Activated T-helper 1 cell treated with anti-CD3 and anti-CD28 coated beads, Interleukin-2, amount 50 U/mL, for 16 hours (primary cell): ENCODE results near the gene MYRF.

Experiments used
- DNase-seq, 2 donors: peaks; one replicate each; pipeline ENCODE4 v3.0.0-alpha.2; 2020; ENCODE audit warnings: low read depth in 1 of 2, low spot score in 1 of 2

The MYRF gene

DNA sequence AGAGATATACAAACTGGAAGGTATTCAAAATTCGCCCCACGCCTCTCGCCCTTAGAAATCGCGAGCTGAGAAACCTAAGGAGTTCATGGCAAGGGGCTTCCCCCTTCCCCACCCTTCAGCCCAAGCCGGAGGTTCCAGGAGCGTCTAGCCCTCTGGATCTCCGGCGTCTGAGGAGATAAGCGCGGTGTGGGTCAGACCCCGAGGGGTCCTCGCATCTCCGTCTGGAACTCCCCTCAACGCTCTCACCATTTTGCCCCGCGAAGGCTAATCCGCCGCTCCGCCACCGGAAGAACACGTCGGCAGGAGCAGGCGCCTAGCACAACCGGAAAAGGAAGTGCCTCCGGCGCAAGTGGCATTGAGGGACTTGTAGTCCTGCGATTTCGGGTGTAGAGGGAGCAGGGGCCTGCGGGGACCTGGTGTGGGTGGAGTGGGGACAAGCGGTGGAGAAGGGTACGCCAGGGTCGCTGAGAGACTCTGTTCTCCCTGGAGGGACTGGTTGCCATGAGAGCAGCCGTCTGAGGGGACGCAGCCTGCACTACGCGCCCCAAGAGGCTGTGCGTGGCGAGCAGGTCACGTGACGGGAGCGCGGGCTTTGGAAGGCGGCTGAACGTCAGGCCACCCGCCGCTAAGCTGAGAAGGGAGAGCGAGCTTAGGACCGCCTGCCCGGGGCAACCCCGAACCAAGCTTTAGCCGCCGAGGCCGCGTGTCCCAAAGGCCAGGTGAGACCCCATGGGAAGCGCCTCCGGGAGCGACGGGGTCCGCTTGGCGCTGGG lies 40.1 kb downstream of the MYRF start, which contains the start of the genes FEN1 and TMEM258:
Gene FEN1 (plus strand): TSS at position 602 of the 773 bp plus-strand sequence. CDS start 2,451 bp downstream, outside the sequence.
Gene TMEM258 (minus strand): TSS at position 290 of the 773 bp plus-strand sequence. CDS start 41 bp downstream, at position 249.
- peak; percentile 65 to 78 for DNase-seq

DNA sequence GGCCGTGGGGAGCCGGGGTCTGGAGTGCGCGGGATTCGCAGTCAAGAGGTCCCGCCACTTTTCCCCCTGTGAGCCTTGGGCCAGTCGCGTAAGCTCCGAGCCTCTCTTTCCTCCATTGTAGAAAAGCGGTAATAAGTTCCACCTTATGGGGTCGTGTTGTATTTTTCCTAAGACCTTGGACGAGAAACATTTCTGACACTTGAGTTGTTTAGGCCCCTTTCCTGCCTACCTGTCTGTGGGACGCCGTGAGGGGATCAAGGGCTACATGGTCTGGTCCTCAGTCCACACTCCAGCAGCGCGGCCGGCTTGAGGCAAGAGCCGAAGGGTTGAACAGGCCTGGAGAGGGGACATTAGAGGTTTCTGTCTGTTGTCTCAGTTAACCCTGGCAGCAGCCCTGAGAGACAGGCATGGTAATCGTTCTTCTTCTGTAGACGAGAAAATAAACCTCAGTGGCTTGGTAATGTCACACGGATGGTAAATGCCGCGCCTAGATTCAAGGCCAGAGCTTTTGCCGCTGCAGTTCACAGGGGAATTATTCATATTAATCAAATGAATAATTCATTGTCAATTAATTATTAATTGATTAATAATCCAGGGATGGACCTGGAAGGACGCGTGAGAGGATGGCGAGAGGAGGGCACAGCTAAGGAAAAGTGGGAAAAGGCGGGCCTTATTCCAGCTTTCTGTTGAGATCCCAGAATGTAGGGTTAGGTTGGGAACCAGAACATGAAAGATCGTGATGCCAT lies 40.8 kb downstream of the MYRF start:
- no peak for DNase-seq

DNA sequence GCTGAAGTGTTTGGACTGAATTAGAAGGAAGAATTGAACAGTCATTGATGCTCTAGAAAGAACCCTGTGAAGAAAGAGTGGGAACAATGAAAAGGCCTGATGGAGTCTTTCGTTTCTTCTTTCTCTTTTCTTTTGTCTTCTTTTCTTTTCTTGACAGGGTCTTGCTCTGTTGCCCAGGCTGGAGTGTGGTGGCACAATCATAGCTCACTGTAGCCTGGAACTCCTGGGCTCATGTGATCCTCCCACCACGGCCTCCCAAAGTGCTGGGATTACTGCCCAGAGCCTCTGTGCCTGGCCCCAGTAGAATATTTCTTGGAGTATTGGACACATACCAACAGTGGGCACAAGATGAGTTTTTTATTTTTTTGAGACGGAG lies 41.4 kb downstream of the MYRF start:
- DNase-seq: no peak

DNA sequence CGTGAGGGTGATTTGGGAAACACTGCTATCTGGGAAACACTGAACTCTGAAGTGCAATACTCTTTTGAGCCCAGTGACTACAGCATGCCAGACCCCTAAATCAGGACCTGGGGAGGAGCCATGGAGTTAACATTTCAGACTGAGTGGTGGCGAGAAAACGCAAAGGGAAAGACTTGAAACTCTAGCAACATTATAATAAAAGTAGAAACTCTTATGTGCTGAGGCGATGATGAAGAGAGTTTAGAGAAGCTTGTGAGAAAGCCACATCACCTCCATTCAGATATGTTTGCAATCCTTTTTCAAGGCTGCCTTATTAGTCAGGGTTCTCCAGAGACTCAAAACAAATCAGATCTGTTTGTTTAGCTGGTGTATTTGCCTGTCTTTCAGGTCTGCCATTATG lies 42.1 kb downstream of the MYRF start:
- no peak for DNase-seq

DNA sequence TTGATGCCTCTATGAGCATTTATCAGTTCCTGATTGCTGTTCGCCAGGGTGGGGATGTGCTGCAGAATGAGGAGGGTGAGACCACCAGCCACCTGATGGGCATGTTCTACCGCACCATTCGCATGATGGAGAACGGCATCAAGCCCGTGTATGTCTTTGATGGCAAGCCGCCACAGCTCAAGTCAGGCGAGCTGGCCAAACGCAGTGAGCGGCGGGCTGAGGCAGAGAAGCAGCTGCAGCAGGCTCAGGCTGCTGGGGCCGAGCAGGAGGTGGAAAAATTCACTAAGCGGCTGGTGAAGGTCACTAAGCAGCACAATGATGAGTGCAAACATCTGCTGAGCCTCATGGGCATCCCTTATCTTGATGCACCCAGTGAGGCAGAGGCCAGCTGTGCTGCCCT lies 43.0 kb downstream of the MYRF start:
- no peak for DNase-seq

DNA sequence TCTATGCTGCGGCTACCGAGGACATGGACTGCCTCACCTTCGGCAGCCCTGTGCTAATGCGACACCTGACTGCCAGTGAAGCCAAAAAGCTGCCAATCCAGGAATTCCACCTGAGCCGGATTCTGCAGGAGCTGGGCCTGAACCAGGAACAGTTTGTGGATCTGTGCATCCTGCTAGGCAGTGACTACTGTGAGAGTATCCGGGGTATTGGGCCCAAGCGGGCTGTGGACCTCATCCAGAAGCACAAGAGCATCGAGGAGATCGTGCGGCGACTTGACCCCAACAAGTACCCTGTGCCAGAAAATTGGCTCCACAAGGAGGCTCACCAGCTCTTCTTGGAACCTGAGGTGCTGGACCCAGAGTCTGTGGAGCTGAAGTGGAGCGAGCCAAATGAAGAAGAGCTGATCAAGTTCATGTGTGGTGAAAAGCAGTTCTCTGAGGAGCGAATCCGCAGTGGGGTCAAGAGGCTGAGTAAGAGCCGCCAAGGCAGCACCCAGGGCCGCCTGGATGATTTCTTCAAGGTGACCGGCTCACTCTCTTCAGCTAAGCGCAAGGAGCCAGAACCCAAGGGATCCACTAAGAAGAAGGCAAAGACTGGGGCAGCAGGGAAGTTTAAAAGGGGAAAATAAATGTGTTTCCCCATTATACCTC lies 43.6 kb downstream of the MYRF start:
- no peak for DNase-seq

DNA sequence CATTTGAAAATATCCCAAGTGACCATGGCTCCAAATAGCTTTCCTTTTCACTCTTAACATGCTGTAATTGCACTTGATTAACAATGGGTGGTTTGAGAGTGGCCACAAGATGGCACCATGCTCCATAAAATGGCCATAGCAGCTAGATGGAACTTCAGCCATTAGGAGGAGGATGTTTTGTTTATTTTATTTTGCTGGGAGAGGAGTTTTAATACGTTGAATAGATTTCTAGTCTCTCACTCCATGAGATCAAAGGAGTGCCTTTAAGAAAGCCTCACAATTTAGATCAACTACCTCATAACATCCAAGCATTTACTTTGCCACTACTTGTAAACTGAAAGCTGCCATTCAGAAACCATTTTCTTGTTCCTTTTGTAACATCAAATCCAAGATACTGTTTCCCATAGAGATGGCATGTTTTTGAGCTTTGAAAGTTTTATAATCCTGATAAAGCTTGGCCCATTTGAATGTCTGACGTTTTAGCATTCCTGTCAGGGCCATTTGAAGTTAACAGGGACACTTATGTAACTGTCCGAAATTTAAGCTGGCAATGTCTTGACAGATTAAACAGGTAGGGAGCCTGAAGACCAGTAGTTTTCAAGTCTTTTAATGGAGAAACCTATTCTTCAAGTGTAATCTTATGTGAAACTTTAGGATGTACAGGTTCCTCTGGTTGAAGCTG lies 45.0 kb downstream of the MYRF start:
- peak; percentile 37 to 40 for DNase-seq

DNA sequence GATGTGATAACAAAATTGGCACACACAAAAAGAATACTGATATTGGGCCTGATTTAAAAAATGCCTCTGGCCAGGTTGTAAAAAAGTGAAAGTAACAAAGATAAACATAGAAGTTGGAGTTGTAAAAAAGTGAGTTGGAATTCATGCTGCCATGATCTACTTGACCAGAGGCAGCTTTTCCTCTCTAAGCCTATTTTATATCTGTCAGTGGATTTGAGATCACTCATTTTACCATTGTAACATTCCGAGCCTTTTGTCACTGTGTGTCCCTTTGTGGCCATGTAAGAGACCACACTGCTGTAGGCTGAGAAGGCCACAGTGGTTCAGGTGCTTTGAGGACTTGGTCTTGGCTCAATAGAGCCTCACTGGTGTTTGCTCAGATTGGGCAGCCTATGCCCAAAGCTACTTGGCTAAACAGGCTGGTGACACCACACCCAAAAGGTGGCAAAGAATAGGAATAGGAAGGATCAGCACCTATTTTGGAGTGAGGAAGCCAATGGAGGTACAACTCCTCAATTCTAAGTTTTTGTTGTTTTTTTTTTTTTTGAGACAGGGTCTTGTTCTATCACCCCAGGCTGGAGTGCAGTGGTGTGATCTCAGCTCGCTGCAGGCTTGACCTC lies 47.3 kb downstream of the MYRF start:
- DNase-seq: no peak

DNA sequence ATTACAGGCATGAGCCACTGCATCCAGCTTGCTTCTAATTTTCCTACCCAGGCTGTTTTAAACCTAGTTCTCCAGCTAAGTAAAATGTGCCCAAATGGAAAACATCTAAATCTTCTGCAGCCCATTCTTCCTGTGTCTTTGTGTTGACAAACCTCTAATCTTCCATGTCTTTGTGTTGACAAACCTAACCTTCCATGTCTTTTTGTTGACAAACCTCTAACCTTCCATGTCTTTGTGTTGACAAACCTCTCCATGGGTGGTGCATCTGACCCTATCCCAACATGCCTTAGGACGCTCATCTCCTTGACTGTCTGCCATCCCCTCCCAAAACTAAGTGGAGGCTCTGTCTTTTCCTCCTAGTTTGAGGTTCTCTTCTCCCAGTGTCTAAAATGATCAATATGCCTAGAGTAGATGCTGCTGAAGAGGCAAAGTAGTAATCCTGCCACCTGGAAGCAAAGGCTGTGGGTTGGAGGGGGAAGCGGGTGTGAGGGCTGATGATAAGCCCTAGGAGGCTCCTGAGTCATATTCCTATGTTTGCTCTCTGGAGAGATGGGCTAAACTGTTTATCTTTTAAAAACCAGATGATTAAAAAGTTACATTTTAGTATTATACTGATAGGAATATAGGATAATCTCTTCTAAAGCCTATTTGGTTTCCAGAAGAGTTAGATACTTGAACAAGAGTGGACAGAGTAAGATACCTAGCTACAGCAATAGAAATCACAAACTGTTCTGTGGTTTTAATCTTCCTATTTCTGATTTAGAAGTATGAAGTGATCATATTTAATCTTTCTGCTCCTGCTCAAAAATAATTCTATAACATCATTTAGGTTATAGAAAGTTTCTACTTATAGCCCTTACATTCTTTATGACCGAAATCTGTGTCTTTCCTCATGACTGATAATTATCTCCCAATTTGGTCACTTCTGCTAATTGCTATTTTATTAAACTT lies 48.2 kb downstream of the MYRF start:
- no peak for DNase-seq

DNA sequence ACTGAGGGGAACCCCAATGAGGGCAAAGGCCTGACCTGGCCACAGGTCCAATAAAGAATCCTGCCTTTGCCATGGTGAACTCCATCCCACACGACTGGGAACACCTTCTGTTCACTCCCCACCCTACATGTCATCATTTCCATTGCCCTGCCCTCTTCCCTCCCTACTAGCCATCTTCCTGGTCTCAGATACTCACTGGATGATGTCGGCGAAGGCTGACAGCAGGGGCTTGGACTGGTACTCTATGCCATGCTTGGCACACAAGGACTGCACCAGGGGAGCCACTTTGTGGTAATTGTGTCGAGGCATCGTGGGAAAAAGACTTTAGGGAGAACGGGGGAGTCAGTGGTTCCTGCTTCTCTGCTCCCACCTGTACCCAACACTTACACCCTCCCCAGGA lies 50.2 kb downstream of the MYRF start:
- DNase-seq: no peak

DNA sequence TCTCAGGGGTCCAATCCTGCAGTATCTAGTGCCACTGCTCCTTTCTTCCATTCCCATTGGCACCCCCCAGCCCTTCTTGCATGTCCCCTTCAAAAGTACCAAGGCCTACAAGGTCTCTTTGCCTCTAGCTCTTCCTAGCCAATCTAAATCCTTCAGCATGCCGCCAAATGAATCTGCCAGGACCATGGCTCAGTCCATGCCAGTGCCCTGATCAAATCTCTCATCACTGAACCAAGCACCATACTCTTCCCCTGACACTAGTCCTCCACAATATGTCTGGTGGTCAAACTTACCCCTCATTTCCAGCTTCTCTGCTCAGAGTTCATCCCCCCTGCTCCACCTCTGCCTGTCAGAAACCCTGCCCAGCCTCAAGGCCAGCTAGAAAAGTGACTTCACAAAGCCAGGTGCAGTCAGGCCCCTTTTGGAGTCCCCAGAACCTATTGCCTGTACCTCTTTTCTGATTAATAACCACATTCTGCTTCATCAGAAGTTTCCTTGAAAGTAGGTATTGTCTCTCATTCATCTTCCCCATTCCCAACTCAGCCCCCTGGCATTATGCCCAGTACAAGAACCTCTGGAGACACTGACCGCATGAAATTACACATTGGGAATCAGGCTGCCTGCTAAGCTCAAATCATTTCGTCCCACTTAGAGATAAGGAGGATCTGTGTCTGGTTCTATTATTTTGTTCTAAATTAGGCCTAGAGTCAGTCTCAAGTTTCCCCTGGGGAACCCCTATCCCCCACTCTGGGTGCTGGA lies 51.6 kb downstream of the MYRF start:
- no peak for DNase-seq

DNA sequence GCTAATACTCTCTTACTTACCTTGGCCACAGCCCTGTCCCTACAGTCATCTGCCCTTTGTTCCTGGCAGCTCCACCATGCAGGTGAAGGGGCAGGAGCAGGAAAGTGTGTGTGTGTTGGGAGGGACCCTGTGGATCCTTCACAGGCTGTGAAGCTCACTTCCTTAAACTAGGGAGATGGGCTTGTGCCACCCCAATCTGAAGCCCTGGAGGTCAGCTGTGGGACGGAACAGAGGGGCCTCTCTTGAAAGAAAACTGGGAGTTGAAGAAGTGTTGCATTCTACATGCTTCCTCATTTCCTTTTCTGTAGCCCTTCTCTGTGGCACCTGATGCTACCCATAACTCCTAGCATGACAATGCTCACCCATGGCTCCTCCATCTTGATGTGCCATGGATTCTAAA lies 52.7 kb downstream of the MYRF start:
- DNase-seq: no peak

DNA sequence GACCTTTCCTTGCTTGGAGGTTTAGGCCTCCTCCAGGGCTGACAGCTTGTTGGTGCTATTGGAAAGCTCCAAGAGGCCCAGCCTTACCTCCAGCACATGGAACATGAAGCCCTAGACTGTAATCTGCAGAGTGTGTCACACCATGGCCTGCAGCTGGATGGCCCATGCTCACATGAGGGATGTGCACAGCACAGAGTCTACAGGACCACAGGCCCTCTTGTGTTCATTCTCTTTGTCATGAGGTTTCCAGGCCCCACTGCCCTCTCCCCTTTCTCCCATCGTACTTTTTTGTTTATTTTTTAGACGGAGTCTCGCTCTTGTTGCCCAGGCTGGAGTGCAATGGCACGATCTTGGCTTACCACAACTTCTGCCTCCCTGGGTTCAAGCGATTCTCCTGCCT lies 54.3 kb downstream of the MYRF start:
- DNase-seq: no peak

DNA sequence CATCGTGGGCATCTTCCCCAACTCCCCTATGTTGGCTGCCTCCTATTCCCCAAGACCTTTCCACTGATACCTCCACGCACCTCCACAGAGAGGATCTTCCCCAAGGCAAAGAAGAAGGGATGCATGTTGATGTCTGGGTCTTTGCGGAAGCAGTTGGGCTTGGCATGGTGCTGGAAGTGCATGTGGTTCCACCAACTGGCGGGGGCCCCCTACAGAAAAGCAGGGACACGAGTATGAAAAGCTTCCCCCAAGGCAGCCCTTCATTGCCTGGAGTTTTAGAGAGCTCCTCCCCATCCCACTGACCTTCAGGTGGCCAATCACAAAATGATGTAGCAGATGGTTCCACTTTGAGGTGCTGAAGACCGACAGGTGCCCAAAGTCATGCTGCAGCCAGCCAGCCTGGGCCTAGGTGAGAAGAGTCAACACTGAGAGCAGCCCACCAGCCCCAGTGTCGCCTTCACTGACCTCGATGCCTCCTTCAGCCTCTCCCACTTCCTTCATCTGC lies 58.3 kb downstream of the MYRF start:
- DNase-seq: no peak

DNA sequence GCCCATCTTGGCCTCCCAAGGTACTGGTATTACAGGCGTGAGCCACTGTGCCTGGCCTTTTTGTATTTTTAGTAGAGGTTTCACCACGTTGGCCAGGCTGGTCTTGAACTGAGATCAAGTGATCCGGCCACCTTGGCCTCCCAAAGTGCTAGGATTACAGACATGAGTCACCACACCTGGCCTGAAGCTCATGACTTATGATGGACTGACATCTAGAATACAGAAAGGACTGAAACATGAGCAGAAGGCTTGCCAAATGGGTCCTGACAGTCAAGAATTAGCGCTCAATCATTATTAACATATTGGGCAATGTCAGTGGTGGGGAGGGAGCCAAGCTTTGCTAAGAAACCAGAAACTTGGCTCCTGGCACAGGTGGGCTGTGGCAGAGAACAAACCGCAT lies 59.4 kb downstream of the MYRF start:
- no peak for DNase-seq

DNA sequence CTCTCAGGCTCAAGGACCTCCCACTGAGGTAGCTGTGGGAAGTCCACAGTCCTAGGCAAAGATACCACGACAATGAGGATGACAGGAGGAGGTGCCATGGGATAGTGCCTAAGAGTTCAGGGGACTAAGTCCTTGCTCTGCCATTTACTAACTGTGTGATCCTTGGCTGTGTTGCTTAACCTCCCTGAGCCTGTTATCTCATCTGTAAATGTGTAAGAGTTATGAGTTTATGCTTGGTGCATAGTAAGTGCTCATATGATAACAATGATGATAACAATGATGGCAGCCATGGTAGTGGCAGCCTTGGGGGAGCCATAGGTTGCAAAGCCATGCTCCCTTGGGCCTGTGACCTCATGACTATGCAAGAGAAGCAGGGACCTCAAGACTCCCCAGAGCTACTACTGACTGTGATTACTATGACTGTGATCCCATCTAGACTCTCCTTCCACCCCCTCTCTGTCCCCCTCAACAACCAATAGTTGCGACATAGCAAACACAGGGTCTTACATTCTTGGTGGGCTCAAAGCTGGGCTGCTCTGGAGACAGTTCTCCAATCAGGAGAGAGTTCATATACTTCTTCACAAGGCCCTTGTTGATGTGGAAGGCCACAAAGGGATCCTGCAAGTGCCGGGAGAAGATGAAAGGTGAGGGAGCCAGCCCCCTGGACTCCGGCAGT lies 60.4 kb downstream of the MYRF start:
- no peak for DNase-seq

DNA sequence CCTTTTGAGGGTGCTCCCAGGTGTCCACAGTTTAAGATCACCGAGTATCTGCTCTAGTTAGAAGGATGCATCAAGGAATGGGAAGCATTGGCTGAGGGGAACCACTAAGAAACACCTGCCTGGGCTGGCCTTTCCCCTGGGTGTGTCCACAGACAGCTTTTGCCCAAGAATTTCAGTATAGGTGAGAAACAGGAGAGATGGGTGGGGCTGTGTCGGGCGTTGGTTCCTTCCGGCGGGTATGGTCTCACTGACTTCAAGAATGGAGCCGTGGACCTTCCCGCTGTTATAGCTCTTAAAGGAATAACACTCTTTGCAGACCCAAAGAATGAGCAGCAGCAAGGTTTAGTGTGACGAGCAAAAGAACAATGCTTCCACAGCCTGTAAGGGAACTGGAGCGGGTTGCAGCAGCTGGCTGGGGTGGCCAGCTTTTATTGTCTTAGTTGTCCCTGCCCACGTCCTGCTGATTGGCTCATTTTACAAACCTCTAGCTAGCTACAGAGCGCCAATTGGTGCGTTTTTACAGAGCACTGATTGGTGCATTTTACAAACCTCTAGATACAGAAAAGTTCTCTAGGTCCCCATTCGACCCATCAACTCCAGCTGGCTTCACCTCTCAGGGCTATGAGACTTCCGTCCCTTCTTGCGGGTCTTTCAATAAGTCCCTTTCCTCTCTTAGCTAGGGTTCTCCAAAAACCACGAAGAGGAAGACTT lies 62.0 kb downstream of the MYRF start:
- no peak for DNase-seq
